ENCODE data around the gene RNASE12. TPM values are rescaled to one million over a fixed set of nuclear protein-coding genes. Genes with fewer than 3 reads are reported as not detected.

Gene RNASE12
- total RNA-seq, 1 donor from 2014 or later: not detected

DNA sequence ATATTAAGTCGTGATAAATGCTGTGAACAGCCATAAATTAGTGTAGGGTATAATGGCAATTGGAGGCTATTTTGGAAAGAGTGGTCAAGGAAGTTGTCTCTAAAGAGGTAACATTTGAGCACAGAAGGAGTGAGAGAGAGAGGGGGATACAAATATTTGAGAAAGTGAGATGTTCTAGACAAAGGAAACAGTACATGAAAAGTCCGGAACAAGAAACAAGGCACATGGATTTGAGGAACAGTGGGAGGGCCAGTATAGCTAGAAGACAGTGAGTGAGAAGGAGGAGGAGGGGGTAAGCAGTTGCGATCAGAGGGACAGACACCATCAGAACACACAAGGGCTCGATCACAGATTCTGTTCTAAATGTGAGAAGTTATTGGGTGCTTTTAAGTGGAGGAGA, 20.1 kb upstream of the RNASE12 start:
- Histone ChIP-seq H3K27me3 (no peaks in the 10 kb centered on the region), H3K27ac (no peak overlapping the region), H3K4me3 (no peak overlapping the region), H3K36me3 (no peaks in the 10 kb centered on the region), H3K4me1 (peaks cover 18% of the 10 kb centered on the region), H3K9me3 (no peaks in the 10 kb centered on the region)
- intact Hi-C loops (cut with DNase I): loop anchor here (10.0 kb wide), 1 partner anchor 74 kb away; the partner anchor contains the start of genes ANG and RNASE4
- DNase-seq (no peak), ATAC-seq (no peak)
- TF ChIP-seq, protein P1, sequence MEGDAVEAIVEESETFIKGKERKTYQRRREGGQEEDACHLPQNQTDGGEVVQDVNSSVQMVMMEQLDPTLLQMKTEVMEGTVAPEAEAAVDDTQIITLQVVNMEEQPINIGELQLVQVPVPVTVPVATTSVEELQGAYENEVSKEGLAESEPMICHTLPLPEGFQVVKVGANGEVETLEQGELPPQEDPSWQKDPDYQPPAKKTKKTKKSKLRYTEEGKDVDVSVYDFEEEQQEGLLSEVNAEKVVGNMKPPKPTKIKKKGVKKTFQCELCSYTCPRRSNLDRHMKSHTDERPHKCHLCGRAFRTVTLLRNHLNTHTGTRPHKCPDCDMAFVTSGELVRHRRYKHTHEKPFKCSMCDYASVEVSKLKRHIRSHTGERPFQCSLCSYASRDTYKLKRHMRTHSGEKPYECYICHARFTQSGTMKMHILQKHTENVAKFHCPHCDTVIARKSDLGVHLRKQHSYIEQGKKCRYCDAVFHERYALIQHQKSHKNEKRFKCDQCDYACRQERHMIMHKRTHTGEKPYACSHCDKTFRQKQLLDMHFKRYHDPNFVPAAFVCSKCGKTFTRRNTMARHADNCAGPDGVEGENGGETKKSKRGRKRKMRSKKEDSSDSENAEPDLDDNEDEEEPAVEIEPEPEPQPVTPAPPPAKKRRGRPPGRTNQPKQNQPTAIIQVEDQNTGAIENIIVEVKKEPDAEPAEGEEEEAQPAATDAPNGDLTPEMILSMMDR (IDR thresholded peaks at IDR 0.05): no peak

DNA sequence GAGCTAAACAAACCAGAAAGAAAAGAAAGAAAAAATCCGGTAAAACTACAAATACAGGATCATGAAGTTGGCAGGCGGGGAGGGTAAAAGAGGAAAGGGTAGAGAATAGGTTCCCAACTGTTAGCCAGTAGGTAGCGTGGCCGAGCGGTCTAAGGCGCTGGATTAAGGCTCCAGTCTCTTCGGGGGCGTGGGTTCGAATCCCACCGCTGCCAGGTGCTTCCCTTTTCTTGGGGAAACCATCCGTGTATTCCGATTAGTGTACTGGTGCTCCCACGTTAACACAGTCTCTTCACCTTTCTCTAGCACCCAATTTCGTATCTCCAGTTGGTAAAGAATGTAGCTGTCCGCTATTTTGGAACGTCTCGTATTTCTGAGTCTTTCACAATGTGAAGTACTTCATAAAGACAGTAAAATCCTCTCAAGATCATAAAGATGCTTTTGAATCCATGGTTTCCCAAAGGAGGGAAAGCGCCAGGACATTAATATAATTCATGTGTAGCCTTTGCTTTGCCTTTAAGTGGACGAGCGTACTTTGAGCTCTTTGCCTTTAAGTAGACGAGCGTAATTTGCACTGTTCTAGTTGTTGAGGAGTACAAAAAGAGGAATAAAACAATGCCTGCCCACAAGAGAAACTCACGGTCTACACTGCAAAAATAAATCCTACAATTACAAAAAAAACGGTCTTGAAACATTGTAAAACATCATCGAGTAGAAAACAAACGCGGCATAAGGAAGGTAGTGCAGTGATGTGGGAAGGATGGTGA, 19.0 kb upstream of the RNASE12 start:
- Histone ChIP-seq H3K4me3 (peak overlapping the region; percentile 90), H3K27me3 (no peaks in the 10 kb centered on the region), H3K36me3 (no peaks in the 10 kb centered on the region), H3K27ac (peak overlapping the region; percentile 43), H3K9me3 (no peaks in the 10 kb centered on the region), H3K4me1 (peaks cover 18% of the 10 kb centered on the region)
- DNase-seq (peak; percentile 86), ATAC-seq (peak; percentile 51)
- TF ChIP-seq, protein P1 (IDR thresholded peaks at IDR 0.05): no peak
- intact Hi-C loops (cut with DNase I): loop anchor here (10.0 kb wide), 1 partner anchor 75 kb away; the partner anchor contains the start of genes ANG and RNASE4

DNA sequence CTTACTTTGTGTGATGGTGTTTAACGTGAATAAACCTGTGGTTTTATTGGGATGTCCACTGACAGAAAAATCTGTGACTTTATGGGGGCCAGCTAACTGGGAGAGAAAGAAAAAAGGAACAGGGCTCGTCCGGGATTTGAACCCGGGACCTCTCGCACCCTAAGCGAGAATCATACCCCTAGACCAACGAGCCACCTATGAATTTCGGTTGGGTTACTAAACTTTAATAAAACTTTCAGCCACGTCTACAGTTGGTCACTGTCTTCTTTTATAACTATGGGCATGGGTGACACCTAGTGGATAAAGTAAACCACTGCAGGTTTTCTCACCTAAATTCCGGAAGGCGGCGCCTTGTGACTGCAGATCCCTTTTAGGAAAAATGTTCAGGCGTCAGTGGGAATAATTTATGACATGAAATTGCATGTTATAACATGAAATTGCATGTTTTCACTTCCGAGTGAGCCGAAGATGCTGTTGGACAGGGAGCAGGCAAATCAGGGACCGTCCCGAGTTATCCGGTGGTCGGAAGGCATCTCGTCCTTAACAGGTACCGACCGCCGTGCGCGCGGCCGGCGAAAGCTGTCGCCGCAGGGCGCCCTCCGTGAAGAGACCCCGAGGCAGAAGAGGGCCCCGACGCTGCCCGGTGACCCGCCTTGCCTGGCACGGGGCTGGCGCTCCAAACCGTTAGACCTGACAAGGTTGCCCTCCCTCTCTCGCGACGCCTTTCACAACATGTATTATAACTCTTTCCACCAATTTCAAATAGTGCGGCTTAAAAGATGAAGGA, 18.2 kb upstream of the RNASE12 start:
- Histone ChIP-seq H3K27me3 (no peaks in the 10 kb centered on the region), H3K27ac (peak overlapping the region; percentile 43), H3K36me3 (no peaks in the 10 kb centered on the region), H3K9me3 (no peaks in the 10 kb centered on the region), H3K4me1 (peaks cover 18% of the 10 kb centered on the region), H3K4me3 (peak overlapping the region; percentile 90)
- intact Hi-C loops (cut with DNase I): loop anchor here (5.0 to 10.0 kb wide), 2 partner anchors 75 to 77 kb away; partner anchors contain the start of genes ANG and RNASE4
- TF ChIP-seq, protein P1 (IDR thresholded peaks at IDR 0.05): peak; percentile 91
- DNase-seq: peak; percentile 68
- peak; percentile 78 for ATAC-seq

DNA sequence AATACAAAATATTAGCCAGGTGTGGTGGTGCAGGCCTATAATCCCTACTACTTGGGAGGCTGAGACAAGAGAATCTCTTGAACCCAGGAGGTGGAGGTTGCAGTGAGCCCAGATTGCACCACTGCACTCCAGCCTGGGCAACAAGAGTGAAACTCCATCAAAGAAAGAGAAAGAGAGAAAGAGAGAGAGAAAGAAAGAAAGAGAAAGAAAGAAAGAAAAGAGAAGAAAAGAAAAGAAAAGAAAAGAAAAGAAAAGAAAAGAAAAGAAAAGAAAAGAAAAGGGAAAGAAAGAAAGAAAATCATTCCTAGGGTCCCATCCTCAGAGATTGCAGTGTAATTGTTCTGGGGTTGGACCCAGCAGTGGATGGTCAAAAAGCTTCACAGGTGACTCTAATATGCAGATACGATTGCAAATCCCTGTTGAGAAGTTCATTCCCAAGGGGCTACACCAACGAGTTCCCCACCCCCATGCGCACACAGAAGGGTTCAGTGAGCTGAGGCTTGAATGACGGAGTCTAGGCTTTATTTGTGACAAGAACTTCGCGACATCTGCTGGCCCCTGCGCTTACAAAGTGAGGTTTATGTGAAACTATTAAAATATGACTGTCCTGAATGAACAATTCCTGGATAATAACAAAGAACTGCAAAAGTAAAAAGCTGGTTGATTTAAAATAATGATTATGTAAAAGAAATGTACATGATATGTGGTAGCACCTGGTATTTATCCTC, 17.4 kb upstream of the RNASE12 start:
- H3K27ac ChIP-seq: no peak overlapping the region
- DNase-seq (no peak), ATAC-seq (no peak)
- intact Hi-C loops (cut with DNase I): loop anchor here (5.0 kb wide), 1 partner anchor 76 kb away; no protein-coding TSS in a partner anchor
- no peaks in the 10 kb centered on the region for H3K9me3 ChIP-seq
- no peaks in the 10 kb centered on the region for H3K27me3 ChIP-seq
- peaks cover 18% of the 10 kb centered on the region for H3K4me1 ChIP-seq
- no peaks in the 10 kb centered on the region for H3K36me3 ChIP-seq
- TF ChIP-seq, protein P1 (IDR thresholded peaks at IDR 0.05): no peak
- no peak overlapping the region for H3K4me3 ChIP-seq

DNA sequence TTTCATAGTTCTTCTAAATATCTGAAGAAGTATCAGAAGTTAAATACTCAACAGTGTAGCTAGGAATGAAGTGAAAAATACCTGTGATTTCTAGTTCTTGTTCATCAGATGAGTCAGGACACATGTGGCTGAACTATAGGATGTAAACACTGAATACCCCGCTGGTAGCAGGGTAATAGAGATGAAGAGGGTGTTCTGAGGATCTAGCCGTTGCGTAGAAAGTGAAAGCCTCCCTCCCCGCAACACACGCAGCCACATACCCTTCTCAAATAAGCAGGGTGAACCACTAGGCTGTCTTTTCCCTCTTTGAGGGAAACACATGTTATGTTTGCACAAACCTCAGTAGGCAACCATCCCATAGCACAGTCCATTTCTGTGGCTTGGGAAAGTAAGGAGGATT, 16.4 kb upstream of the RNASE12 start:
- Histone ChIP-seq H3K4me1 (peaks cover 15% of the 10 kb centered on the region), H3K27ac (no peak overlapping the region), H3K27me3 (no peaks in the 10 kb centered on the region), H3K4me3 (no peak overlapping the region), H3K36me3 (no peaks in the 10 kb centered on the region), H3K9me3 (no peaks in the 10 kb centered on the region)
- TF ChIP-seq, protein P1 (IDR thresholded peaks at IDR 0.05): no peak
- no peak for DNase-seq
- intact Hi-C loops (cut with DNase I): loop anchor here (5.0 kb wide), 1 partner anchor 75 kb away; no protein-coding TSS in a partner anchor
- no peak for ATAC-seq

Data from upper lobe of right lung (tissue), 1 donor.